ENCODE measurements around the gene PTGDS.

PTGDS gene

DNA sequence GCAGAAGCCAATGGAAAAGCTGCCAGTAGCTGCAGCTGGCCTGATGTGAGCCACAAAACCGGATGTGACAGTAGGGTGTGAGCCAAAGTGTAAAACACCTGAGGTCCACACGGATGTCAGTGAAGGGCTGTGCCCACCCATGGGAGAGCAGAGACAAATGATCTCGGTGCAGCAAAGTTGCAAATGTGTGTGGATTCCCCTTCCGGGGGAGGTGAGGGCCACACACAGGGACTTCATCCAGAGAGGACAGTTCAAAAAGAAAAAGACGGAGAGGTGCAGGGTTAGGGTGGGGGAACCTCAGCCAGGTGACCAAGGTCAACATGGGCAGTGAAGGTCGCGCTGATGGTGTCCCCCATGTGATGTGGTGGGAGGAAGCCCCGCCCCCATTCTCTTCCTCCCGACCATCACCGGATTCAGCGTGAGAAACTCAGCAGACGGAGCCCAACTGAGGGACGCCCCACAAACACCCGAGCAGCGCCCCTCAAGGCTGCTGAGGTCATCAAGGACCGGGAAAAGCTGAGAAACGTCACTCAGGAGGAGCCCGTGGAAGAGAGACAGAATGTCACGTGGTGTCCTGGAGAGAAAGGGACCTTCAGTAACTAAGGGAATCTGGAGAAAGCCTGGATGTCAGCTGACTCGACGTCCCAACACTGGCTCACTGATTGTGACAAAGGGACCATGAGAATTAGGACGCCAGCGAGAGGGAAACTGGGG lies 11.4 kb upstream of the PTGDS start:
- H3K4me3 ChIP-seq (replicated peaks in 1 of 2; ENCODE audit: low read depth in 2 of 2, low read length in 2 of 2), result no peak overlapping the region
- TF ChIP-seq, protein P1, sequence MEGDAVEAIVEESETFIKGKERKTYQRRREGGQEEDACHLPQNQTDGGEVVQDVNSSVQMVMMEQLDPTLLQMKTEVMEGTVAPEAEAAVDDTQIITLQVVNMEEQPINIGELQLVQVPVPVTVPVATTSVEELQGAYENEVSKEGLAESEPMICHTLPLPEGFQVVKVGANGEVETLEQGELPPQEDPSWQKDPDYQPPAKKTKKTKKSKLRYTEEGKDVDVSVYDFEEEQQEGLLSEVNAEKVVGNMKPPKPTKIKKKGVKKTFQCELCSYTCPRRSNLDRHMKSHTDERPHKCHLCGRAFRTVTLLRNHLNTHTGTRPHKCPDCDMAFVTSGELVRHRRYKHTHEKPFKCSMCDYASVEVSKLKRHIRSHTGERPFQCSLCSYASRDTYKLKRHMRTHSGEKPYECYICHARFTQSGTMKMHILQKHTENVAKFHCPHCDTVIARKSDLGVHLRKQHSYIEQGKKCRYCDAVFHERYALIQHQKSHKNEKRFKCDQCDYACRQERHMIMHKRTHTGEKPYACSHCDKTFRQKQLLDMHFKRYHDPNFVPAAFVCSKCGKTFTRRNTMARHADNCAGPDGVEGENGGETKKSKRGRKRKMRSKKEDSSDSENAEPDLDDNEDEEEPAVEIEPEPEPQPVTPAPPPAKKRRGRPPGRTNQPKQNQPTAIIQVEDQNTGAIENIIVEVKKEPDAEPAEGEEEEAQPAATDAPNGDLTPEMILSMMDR (IDR thresholded peaks at IDR 0.05; ENCODE audit: low read depth, low read length), result no peak
- no peak for DNase-seq (ENCODE audit: low read depth in 2 of 2)

DNA sequence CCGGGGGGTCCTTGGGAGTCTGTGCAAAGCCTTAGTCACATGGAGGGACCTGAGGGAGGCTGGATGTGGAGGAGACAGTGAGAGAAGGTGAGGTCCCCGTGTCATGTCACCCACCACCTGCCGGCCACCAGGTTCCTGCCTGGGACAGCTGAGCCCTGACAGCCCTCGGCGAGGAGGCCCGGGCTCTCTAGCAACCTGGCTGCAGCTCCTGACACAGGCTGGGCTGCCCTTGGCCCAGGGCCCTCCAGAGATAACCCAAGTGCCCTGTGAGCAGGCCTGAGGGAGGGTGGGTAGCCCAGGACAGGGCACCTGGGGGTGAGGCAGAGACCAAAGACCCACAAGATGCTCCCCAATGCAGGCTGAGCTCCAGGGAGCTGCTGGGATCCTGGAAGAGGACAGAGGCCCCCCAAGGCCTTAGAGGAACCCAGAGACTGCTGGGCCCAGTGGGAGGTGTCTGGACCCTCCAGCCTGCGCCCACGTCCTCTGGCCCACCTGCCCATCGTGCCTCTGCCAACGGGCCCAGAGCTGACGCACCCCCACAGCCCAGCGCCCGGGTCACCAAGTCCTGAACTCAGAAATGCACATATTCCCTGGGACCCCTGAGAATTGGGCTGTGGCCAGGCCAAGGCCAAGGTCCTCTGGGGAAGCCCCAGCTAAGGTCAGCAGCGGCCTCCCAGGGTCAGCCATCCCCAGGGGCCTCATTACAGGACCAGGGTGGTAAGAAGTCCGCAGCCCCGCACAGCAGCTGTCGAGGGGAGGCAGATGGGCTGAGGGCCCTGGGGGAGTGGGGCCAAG lies 8.8 kb upstream of the PTGDS start:
- no peak for DNase-seq (ENCODE audit: low read depth in 2 of 2)
- TF ChIP-seq, protein P1 (IDR thresholded peaks at IDR 0.05; ENCODE audit: low read depth, low read length), result no peak
- H3K4me3 ChIP-seq (replicated peaks in 1 of 2; ENCODE audit: low read depth in 2 of 2, low read length in 2 of 2), result no peak overlapping the region

DNA sequence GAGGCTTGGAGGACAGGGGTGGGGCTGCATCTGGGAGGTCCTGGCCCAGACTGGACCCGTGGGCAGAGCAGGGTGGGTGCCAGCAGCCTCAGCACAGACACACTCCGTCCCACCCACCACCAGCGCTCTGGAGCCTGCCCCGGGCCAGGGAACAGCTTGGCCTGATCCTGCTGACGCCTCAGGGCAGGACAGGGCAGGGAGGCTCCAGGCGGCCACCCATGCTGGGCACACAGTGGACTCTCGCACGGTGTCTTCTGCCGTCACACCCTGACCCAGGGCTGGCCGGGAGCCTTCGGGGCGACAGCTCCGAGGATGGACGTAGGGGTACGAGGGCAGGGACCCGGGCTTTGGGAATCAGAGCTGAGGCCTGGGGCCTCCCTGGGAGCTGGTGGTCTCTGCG lies 8.2 kb upstream of the PTGDS start:
- TF ChIP-seq, protein P1 (IDR thresholded peaks at IDR 0.05; ENCODE audit: low read depth, low read length), result no peak
- no peak for DNase-seq (ENCODE audit: low read depth in 2 of 2)
- H3K4me3 ChIP-seq (replicated peaks in 1 of 2; ENCODE audit: low read depth in 2 of 2, low read length in 2 of 2), result no peak overlapping the region

DNA sequence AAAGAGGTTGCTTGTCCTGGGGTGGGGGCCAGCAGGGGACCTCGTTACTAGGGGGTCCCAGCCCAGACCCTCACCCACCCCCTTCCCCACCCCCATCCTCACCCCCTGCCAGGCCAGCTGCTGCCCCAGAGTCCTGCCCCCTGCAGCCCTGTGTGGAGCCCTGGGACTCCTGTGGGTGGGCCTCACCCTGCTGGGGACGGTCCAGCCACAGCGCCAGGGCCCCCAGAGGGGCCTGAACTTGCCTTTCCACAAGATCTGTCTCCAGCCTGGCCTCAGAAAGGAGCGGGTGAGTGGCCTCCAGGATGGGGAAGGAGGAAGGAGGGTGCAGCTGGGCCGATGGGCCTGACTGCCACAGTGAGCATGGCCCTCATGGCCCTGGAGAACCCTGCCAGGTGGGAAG lies 7.5 kb upstream of the PTGDS start:
- TF ChIP-seq, protein P1 (IDR thresholded peaks at IDR 0.05; ENCODE audit: low read depth, low read length), result no peak
- no peak for DNase-seq (ENCODE audit: low read depth in 2 of 2)
- H3K4me3 ChIP-seq (replicated peaks in 1 of 2; ENCODE audit: low read depth in 2 of 2, low read length in 2 of 2), result no peak overlapping the region

DNA sequence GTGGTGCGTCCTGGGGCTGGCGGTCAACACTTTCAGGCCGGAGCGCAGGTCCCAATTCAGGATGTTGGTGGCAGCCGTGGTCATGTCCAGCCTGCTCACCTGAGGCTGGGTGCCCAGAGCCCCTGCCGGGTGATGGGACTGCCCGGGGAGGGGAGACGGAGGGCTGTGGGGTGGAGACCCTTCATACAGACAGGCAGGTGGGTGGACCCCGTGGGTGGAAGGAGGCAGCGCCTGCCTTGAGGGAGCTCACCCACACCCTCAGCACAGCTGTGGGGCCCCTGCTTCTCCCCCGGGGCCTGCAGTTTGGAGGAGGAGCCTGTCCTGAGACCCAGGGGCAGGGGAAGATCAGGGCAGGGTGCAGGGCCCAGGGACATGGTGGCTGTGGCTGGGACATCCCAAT lies 6.9 kb upstream of the PTGDS start:
- TF ChIP-seq, protein P1 (IDR thresholded peaks at IDR 0.05; ENCODE audit: low read depth, low read length), result no peak
- no peak for DNase-seq (ENCODE audit: low read depth in 2 of 2)
- no peak overlapping the region for H3K4me3 ChIP-seq (replicated peaks in 1 of 2; ENCODE audit: low read depth in 2 of 2, low read length in 2 of 2)

DNA sequence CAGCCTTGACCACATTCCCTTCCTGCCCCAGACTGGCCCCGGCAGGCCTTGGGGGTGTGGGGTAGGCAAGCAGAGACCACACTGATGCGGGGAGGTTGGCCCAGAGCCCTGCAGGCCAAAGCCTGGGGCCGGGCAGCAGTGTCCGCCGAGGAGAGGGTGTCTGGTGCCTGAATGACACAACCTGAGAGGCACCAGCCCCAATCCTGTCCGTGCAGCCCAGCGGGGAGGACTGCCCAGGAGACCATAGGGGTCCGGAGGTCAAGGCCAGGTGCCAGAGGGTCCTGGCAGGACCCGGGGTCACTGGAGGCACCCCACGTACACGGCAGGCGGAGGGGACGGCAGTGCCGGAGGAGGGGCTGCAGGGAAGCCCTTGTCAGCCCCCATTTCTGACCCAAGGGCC lies 5.6 kb upstream of the PTGDS start:
- DNase-seq (ENCODE audit: low read depth in 2 of 2), result no peak
- H3K4me3 ChIP-seq (replicated peaks in 1 of 2; ENCODE audit: low read depth in 2 of 2, low read length in 2 of 2), result no peak overlapping the region
- TF ChIP-seq, protein P1 (IDR thresholded peaks at IDR 0.05; ENCODE audit: low read depth, low read length), result no peak
